HEK293 (cell line): Measurements from ENCODE around the gene MRPL9.

Experiments used
- ZNF121 ChIP-seq: fragments of 450-650 bp; formaldehyde crosslinking; IDR thresholded peaks from 2 replicates; pipeline ENCODE4 v1.5.1; 2016; ENCODE audit warnings: missing biosample characterization, missing genetic modification characterization
- ZNF23 ChIP-seq: fragments of 450-650 bp; formaldehyde crosslinking; IDR thresholded peaks from 2 replicates; pipeline ENCODE4 v1.5.1; 2016; ENCODE audit warnings: missing biosample characterization, missing genetic modification characterization, borderline replicate concordance
- ZNF274 ChIP-seq, 2 experiments: fragments of 200-500 bp in 1 of 2; fragments of 450-650 bp in 1 of 2; sonication (Bioruptor generic) in 1 of 2; formaldehyde crosslinking in 1 of 2; IDR thresholded peaks; 2 replicates each; pipeline versions ENCODE4 v1.5.1 to v1.6.1; 2014 to 2016; ENCODE audit warnings: borderline replicate concordance in 1 of 2, inconsistent platforms in 1 of 2, low read length in 1 of 2, missing biosample characterization in 1 of 2, missing genetic modification characterization in 1 of 2
- ZNF292 ChIP-seq: fragments of 450-650 bp; formaldehyde crosslinking; IDR thresholded peaks from 2 replicates; pipeline ENCODE4 v1.5.1; 2016; ENCODE audit warnings: low read depth, missing biosample characterization, missing genetic modification characterization, borderline replicate concordance
- ZNF571 ChIP-seq: fragments of 450-650 bp; formaldehyde crosslinking; IDR thresholded peaks from 2 replicates; pipeline ENCODE4 v1.5.0; 2017; ENCODE audit warnings: missing biosample characterization, missing genetic modification characterization
- ZNF776 ChIP-seq: fragments of 450-650 bp; formaldehyde crosslinking; IDR thresholded peaks from 2 replicates; pipeline ENCODE4 v1.5.0; 2017; ENCODE audit warnings: missing biosample characterization, missing genetic modification characterization, borderline replicate concordance
- ZNF792 ChIP-seq: fragments of 450-650 bp; formaldehyde crosslinking; IDR thresholded peaks from 2 replicates; pipeline ENCODE4 v1.5.1; 2016; ENCODE audit warnings: missing biosample characterization, missing genetic modification characterization
- TF ChIP-seq, protein P1 (sequence below): fragments of 450-650 bp; formaldehyde crosslinking; IDR thresholded peaks from 2 replicates; pipeline ENCODE4 v1.5.1; 2016; ENCODE audit warnings: missing biosample characterization, missing genetic modification characterization
- TF ChIP-seq, protein P2 (sequence below): IDR thresholded peaks from 2 replicates; pipeline ENCODE4 v1.6.1; 2011; ENCODE audit warnings: mild to moderate bottlenecking, low read depth, low read length, borderline replicate concordance
- TF ChIP-seq, protein P3 (sequence below): fragments of 450-650 bp; formaldehyde crosslinking; optimal IDR thresholded peaks from 2 replicates; pipeline ENCODE3; 2016; ENCODE audit warnings: missing biosample characterization, mild to moderate bottlenecking, missing genetic modification characterization

DNA sequence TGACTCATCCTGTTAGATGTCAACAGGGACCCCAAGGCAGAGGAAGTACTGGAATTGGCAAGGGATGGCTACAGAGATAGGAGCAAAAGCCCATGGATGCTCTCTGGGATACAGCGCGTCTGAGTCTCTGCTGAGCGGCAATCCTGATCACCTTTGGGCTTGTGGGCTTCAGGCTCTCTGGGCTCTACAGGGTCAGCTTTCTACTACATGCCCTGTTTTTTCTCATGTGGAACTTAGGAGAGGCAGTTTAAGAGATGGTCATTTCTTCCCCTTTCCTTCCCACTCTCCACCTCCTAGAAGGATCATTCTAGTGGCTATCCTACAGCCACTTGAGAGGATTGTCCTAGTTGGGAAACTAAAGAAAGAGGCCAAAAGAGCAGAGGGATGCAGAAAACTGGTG, 40.6 kb upstream of the MRPL9 start:
- TF ChIP-seq ZNF274 (IDR thresholded peaks at IDR 0.05; ENCODE audit: low read length): no peak
- TF ChIP-seq ZNF274 (tag by site-specific recombination; IDR thresholded peaks at IDR 0.05; ENCODE audit: borderline replicate concordance): no peak
- TF ChIP-seq ZNF792 (tag by site-specific recombination): no peak
- TF ChIP-seq, protein P1, sequence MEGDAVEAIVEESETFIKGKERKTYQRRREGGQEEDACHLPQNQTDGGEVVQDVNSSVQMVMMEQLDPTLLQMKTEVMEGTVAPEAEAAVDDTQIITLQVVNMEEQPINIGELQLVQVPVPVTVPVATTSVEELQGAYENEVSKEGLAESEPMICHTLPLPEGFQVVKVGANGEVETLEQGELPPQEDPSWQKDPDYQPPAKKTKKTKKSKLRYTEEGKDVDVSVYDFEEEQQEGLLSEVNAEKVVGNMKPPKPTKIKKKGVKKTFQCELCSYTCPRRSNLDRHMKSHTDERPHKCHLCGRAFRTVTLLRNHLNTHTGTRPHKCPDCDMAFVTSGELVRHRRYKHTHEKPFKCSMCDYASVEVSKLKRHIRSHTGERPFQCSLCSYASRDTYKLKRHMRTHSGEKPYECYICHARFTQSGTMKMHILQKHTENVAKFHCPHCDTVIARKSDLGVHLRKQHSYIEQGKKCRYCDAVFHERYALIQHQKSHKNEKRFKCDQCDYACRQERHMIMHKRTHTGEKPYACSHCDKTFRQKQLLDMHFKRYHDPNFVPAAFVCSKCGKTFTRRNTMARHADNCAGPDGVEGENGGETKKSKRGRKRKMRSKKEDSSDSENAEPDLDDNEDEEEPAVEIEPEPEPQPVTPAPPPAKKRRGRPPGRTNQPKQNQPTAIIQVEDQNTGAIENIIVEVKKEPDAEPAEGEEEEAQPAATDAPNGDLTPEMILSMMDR (tag by site-specific recombination): no peak
- no peak for TF ChIP-seq ZNF121
- no peak for TF ChIP-seq ZNF776 (tag by site-specific recombination)
- TF ChIP-seq, protein P2, sequence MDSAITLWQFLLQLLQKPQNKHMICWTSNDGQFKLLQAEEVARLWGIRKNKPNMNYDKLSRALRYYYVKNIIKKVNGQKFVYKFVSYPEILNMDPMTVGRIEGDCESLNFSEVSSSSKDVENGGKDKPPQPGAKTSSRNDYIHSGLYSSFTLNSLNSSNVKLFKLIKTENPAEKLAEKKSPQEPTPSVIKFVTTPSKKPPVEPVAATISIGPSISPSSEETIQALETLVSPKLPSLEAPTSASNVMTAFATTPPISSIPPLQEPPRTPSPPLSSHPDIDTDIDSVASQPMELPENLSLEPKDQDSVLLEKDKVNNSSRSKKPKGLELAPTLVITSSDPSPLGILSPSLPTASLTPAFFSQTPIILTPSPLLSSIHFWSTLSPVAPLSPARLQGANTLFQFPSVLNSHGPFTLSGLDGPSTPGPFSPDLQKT: no peak
- TF ChIP-seq ZNF292 (tag by site-specific recombination): no peak
- TF ChIP-seq, protein P3, sequence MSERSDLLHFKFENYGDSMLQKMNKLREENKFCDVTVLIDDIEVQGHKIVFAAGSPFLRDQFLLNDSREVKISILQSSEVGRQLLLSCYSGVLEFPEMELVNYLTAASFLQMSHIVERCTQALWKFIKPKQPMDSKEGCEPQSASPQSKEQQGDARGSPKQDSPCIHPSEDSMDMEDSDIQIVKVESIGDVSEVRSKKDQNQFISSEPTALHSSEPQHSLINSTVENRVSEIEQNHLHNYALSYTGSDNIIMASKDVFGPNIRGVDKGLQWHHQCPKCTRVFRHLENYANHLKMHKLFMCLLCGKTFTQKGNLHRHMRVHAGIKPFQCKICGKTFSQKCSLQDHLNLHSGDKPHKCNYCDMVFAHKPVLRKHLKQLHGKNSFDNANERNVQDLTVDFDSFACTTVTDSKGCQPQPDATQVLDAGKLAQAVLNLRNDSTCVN (tag by site-specific recombination): no peak
- no peak for TF ChIP-seq ZNF23 (tag by site-specific recombination)
- TF ChIP-seq ZNF571 (tag by site-specific recombination): no peak
